GM10847 (cell line): ENCODE results near the gene GCHFR.

ENCODE experiments used
- POLR2A ChIP-seq: IDR thresholded peaks from 2 replicates; pipeline ENCODE4 v1.6.1; 2011; ENCODE audit not compliant: insufficient read length; ENCODE audit errors: extremely low read depth

The GCHFR gene

DNA sequence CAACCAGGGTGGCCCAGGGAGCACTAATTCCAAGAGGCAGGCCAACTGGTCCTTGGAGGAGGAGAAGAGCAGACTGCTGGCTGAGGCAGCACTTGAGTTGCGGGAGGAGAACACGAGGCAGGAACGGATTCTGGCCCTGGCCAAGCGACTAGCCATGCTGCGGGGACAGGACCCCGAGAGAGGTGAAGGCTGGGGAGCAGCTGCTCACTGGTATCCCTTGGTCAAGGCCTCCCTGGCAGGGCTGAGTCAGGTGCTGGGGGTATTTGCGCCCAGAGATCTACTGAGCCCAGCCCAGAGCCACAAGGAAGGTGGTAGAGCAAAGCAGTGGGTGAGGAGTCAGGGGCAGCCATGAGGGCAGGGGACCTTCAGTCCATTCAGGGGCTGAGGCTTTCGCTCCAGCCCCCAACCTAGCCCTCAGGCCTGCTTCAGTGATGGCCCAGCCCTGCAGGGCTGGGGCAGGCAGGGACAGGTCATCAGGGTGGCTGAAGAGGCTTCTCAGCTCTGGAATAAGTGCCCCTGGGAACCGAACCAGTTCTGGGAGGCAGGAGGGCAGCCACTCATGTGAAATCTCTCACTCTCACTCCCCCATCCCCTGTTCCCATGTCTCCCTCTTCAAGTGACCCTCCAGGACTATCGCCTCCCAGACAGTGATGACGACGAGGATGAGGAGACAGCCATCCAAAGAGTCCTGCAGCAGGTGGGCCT lies 49.0 kb downstream of the GCHFR start:
- no peak for TF ChIP-seq POLR2A

DNA sequence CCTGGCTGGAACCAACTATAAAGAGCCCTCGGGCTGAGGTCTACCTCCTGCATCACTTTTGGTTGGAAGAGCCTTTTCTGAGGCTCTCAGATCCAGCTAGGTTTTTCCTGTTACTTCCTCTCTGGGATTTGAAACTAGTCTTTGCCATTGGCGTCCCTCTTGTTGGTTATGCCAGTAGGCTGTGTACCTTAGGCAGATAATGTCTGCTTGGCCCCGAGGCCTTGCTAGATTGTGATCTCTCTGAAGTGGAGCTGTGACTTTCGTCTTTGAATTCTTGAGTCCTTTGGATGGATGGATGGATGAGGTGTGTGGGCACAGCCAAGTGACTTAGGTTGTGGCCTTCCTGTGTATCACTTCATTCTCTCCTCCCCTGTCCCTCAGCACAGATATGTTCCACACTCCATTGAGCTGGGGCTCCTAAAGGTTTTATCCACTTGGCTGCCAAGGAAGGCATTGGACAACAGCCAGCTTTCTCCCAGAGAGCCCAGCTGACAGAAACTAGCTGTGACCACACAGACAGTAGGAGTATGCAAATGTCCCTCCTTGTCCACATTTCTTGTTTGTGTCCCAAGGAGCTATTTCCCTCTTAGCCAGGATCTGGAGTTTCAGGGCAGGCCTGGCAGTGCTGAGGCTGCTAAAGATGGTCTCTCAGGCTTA lies 51.3 kb downstream of the GCHFR start:
- TF ChIP-seq POLR2A, result no peak
